Measurements from ENCODE around the gene DTX3.
"Not testable (repeated sequence)": the region's sequence is repeated elsewhere in the genome, so short reads cannot be mapped to it uniquely, and the experiment has no call there.

Gene DTX3

DNA sequence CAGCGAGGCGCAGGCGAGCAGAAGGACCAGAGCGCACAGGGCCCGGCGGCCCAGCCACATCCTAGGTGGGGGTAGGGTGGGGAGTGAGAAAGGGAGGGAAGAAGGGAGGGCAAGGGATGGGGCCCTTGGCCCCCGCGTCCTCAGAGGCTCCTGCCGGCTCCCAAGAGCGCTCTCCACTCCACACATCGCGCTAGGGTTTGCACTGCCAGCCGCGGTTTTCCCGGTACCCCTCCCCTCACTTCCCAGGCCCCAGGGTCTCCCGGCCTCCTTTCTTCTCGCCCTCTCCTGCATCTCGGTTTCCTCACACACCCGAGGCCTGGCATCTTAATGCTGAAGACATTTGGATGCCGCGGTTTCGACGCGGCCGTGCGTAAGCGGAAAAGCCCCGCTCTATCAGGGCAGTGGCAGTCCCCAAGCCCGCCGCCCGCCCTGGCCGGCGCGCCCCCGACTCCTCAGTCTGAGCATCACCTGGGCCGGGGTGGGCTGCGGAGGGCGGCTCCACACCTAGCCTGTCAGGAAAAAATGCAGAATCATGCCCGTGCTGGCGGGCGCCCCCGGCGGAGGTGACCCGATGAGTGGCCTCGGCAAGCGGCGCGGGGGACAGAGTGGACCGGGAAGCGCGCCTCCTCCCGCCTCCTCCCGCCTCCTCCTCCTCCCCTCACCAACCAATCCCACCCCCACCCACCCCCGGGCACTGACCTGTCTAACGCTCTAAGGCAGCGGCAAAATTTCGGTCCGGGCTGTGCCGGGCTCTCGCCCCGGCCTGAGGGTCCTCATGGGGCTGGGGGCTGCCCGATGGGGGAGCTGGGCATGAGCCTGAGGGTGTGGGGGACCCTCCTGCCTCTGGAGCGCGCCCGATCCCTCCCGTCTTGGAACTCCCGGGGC is 27.7 kb downstream of the DTX3 start:
- no peak for DNase-seq (ENCODE audit: low read depth, low spot score)

DNA sequence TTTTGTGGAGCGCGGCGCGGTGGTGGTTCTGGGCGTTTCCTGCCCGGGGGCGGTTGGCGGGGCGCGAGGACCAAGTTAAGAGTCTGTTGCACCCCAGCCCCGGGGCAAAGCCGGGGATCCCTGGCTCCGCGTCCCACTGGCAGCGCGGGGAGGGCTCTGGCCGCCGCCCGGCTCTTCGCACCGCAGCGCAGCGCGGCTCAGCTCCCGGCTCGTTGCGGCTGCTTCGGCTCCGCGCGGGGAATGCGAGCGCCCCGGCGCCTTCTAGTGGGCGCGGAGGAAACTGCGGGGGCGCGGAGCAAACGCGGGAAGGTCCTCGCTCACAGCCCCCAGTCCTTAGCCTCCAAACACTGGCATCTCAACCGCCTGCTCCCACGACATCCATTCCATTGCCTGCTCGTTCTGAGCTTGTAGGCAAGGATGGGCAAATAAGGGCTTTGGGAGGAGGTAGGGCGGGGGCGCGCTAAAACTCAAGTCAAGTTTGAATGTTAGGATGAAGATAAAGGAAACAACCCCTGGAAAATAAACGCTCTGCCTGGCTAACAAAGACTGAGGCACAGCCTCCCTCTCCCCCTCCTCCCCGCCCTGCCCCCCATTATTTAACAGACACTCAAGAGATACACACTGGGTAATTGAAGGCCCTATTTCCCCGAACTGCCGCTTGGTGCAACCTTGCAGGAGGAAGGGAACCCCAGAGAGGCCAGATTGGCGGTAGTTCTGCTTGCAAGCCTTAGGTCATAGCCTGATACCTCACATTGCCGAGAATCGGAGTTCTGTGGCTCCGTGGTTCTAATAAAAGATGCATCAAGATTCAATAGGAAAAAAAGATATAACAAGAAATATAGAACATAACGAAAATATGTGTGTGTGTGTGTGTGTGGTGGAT is 28.6 kb downstream of the DTX3 start, which contains the start of gene B4GALNT1:
Gene B4GALNT1 (minus strand): TSS at position 244 of the 883 bp plus-strand sequence. CDS start 1,069 bp downstream, outside the sequence.
- DNase-seq (ENCODE audit: low read depth, low spot score), result no peak

DNA sequence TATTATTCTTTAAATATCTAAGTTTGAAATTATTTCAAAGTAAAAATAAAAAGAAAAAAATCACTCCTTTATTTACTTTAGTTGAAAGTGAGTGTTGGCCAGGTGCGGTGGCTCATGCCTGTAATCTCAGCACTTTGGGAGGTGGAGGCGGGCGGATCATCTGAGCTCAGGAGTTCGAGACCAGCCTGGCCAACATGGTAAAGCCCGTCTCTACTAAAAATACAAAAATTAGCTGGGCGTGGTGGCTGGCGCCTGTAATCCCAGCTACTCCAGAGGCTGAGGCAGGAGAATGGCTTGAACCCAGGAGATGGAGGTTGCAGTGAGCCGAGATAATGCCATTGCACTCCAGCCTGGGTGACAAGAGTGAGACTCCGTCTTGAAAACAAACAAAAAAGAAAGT is 32.1 kb downstream of the DTX3 start:
- not testable (repeated sequence) for DNase-seq (ENCODE audit: low read depth, low spot score)

DNA sequence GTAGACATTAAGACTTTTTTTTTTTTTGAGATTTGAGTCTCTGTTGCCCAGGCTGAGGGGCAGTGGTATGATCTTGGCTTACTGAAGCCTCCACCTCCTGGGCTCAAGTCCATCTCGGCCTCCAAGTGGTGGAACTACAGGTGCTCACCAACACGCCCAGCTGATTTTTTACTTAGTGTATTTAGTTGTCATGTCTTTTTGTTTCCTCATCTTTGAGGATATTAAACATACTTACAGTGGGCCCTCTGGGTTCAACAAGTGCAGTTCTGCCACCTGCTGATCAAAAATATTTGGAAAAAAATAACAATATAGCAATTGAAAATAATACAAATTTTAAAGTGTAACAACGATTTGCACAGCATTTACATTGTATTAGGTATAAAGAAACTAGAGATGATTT is 32.7 kb downstream of the DTX3 start:
- DNase-seq (ENCODE audit: low read depth, low spot score), result no peak

DNA sequence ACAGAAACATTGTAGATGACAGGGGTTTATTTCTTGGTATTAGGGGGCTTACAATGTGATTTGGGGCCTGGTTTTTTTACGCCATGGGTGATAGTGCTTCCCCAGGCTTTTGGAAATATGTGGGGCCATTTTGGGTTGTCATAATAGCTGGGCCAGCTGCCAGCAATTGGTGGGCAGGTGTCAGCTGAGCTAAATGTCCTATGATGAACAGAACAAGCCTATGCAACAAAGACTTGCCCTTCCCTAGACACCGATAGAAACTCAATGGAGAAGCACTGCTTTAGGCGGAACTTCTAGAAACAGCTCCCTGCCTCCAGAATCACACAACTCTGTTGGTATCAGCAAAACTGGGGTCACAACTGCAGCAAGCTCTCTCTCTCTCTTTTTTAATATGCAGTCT is 33.5 kb downstream of the DTX3 start:
- DNase-seq (ENCODE audit: low read depth, low spot score), result no peak

DNA sequence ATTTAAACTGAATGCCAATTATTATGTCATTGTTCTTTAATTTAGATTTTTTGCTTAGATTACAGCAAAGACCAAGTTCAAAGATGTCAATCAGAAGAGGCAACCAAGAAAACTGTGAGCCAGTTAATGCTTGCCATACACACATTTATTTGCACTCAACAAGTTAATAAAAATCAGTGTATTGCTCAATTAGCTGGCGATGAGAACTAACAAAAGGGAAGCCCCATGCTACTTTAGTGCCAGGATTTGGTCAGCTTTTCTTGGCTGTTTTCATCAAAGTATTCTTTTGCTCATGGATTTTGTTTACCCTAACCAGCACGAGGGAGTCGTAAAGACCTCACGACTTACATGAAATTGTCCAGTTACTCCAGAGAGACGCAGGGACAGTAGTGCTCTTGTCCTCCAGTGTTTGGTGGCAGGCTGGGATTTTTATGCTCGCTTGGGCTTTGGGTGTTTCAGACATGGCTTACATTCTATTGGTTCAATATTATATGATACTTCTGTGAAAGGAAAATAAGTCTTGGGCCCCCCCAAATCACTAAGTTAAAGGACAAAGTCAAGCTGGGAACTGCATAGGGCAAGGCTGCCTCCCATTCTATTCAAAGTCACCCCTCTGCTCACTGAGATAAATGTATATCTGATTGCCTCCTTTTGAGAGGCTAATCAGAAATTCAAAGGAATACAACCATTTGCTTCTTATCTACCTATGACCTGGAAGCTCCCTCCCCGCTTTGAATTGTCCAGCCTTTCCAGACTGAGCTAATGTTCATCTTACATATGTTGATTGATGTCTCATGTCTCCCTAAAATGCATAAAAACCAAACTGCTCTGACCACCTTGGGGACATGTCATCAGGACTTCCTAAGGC is 35.8 kb downstream of the DTX3 start:
- DNase-seq (ENCODE audit: low read depth, low spot score), result no peak

DNA sequence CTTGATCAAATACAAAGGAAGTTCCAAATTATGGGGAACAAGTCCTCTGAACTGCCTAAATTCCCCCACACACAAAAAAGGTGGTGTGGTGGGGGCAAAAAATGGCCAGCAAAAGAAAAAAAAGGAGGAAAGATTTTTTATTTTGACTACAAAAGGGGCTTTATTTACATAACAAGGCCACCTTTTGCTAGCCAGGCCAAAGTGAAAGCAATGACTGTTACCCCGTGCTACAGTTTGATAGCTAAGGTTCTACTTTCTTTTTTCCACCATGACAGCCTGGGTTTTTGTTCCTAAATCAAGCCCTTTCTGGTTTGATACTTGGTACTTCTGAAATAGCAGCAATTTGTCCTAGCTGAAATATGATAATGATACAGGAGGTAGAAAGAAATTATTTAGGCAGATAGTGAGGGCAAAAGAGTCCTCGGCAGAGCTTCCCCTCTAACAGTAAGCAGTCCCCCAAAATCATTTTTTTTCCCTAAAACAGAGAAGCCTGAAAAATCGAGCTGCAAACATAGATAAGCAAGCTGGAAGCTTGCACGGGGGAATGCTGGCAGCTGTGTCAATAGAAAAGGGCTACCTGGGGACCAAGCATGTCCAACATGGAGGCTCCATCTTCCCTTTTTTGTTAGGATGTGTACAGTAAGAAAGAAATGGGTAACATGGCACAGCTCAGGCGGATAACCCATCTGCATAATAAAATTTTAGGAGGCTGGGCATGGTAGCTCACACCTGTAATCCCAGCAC is 37.2 kb downstream of the DTX3 start:
- DNase-seq (ENCODE audit: low read depth, low spot score), result no peak

DNA sequence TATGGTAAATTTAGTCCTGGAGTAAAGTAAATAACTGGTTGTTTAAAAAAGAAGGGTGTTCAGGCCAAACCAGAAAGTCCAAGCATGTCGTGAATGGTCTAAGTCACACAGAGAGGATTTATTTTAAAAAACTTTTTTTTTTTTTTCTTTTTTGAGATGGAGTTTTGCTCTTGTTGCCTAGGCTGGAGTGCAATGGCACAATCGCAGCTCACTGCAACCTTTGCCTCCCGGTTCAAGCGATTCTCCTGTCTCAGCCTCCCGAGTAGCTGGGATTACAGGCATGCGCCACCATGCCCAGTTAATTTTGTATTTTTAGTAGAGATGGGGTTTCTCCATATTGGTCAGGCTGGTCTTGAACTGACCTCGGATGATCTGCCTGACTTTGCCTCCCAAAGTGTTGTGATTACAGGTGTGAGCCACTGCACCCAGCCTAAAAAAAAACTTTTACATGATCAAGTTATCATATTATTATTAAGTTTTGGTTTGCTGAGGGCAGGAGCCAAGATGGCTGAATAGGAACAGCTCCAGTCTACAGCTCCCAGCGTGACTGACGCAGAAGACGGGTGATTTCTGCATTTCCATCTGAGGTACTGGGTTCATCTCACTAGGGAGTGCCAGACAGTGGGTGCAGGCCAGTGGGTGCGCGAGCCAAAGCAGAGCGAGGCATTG is 41.5 kb downstream of the DTX3 start:
- DNase-seq (ENCODE audit: low read depth, low spot score), result not testable (repeated sequence)

DNA sequence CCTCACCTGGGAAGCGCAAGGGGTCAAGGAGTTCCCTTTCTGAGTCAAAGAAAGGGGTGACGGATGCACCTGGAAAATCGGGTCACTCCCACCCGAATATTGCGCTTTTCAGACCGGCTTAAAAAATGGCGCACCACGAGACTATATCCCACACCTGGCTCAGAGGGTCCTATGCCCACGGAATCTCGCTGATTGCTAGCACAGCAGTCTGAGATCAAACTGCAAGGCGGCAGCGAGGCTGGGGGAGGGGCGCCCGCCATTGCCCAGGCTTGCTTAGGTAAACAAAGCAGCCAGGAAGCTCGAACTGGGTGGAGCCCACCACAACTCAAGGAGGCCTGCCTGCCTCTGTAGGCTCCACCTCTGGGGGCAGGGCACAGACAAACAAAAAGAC is 42.0 kb downstream of the DTX3 start:
- DNase-seq (ENCODE audit: low read depth, low spot score), result not testable (repeated sequence)

DNA sequence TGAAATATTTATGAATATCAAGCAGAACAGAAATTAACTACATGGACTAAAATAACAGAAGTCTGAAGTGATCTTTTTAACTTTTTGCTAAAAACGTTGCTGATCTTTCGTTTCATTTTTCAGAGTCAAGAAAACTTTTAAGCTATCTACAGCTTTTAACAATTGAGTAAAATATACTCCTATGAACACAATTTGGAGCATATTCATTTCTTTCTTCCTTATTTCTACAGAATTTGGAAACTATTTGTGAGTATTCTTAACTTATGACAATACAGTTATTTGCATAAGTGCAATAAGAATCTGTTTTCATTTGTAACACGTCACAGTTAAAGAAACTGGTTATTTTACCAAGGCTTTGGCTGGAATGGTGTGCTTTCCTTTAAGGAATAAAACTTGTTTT is 49.4 kb downstream of the DTX3 start:
- no peak for DNase-seq (ENCODE audit: low read depth, low spot score)

DNA sequence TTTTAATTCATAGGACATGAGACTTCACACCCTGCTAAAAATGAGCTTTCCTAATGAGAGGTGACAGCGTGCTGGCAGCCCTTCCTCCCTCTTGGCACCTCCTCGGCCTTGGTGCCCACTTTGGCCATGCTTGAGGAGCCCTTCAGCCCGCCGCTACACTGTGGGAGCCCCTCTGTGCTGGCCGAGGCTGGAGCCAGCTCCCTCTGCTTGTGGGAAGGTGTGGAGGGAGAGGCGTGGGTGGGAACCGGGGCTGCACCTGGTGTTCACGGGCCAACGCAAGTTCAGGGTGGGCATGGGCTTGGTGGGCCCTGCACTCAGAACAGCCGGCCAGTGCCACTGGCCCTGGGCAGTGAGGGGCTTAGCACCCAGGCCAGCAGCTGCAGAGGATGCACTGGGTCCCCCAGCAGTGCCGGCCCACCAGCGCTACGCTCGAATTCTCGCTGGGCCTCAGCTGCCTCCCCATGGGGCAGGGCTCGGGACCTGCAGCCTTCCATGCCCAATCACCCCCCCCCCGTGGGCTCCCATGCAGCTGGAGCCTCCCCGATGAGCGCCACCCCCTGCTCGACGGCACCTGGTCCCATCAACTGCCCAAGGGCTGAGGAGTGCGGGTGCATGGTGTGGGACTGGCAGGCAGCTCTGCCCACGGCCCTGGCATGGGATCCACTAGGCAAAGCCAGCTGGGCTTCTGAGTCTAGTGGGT is 51.1 kb downstream of the DTX3 start:
- DNase-seq (ENCODE audit: low read depth, low spot score), result no peak

DNA sequence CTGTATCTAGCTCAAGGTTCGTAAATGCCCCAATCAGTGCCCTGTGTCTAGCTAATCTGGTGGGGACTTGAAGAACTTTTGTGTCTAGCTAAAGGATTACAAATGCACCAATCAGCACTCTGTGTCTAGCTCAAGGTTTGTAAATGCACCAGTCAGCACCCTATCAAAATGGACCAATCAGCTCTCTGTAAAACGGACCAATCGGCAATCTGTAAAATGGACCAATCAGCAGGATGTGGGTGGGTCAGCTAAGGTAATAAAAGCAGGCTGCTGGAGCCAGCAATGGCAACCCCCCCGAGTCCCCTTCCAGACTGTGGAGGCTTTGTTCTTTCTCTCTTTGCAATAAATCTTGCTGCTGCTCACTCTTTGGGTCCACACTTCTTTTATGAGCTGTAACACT is 51.8 kb downstream of the DTX3 start:
- DNase-seq (ENCODE audit: low read depth, low spot score), result not testable (repeated sequence)

DNA sequence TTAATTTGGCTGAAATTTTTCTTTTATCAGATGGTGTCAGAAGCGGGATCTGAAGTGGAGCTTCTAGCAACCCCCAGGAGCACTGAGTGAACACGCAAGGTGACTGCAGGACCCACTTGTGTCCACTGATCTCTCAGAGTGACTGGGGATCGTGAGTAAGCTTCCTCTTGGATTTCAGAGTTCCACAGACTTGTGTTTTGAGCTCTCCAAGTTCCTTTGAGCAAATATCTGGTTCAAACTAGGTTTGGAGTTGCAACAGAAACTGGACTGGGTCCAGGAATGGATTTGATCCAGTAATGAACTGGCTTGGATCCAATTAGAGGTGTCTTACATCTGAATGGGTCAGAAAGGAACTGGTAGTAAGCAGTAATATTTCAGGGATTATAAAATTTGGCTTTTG is 53.1 kb downstream of the DTX3 start:
- DNase-seq (ENCODE audit: low read depth, low spot score), result no peak

DNA sequence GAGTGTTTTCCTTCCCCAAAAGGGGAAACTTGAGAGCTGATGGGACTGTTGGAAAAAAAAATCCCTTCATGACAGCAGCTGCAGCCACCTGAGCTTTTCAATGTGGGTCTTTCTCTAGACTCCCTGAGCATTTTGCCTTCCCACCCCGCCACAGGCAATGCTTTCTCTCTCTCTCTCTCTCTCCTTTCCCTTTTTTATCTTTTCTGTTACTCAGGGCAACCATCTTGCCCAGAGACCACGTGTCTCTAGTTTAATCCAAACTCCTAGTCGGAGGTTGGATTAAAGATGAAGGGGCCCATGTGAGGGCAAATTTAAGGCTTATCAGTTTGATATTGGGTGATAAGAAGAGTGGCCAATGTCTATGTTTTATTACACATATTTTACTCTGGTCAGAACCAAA is 54.3 kb downstream of the DTX3 start:
- no peak for DNase-seq (ENCODE audit: low read depth, low spot score)

All from smooth muscle cell of the brain vasculature (primary cell).